GM21381 (cell line): ENCODE results near the gene GPALPP1.
"Not testable (repeated sequence)": the region's sequence is repeated elsewhere in the genome, so short reads cannot be mapped to it uniquely, and the experiment has no call there.

Experiments
- ATAC-seq: cut with Tn5 transposase; IDR thresholded peaks from one replicate; pipeline ENCODE4 v1.9.1; 2021; ENCODE audit warnings: mild to moderate bottlenecking, moderate library complexity; ENCODE audit not compliant: unreplicated experiment

Gene GPALPP1

GRCh38 chr13:45004096-45004495 is 14.8 kb downstream of the GPALPP1 start:
- no peak for ATAC-seq

GRCh38 chr13:45007225-45007624 is 17.9 kb downstream of the GPALPP1 start:
- no peak for ATAC-seq

GRCh38 chr13:45007823-45008222 is 18.5 kb downstream of the GPALPP1 start:
- ATAC-seq, result no peak

GRCh38 chr13:45011198-45011597 is 21.9 kb downstream of the GPALPP1 start:
- ATAC-seq, result no peak

GRCh38 chr13:45015300-45015699 is 26.0 kb downstream of the GPALPP1 start:
- ATAC-seq, result no peak

GRCh38 chr13:45016792-45017425 is 27.6 kb downstream of the GPALPP1 start:
- ATAC-seq, result no peak

GRCh38 chr13:45019981-45020380 is 30.6 kb downstream of the GPALPP1 start:
- not testable (repeated sequence) for ATAC-seq

- ATAC-seq, result no peak
These were observed 31.9 kb downstream of the GPALPP1 start for GRCh38 chr13:45021250-45021649.

GRCh38 chr13:45024847-45025246 is 35.5 kb downstream of the GPALPP1 start:
- ATAC-seq, result no peak

- ATAC-seq, result no peak
These were observed 45.0 kb downstream of the GPALPP1 start for GRCh38 chr13:45034342-45034741.

GRCh38 chr13:45036206-45036605 is 46.9 kb downstream of the GPALPP1 start:
- no peak for ATAC-seq

- no peak for ATAC-seq
These were observed 50.8 kb downstream of the GPALPP1 start for GRCh38 chr13:45040173-45040572.

- ATAC-seq, result no peak
These were observed 51.3 kb downstream of the GPALPP1 start for GRCh38 chr13:45040622-45041021.

- ATAC-seq, result no peak
These were observed 53.2 kb downstream of the GPALPP1 start for GRCh38 chr13:45042539-45042938.

GRCh38 chr13:45046445-45046844 is 57.1 kb downstream of the GPALPP1 start:
- ATAC-seq, result no peak

GRCh38 chr13:45047394-45048310 is 58.3 kb downstream of the GPALPP1 start:
- no peak for ATAC-seq

- no peak for ATAC-seq
These were observed 59.6 kb downstream of the GPALPP1 start for GRCh38 chr13:45048890-45049407.

- no peak for ATAC-seq
These were observed 60.1 kb downstream of the GPALPP1 start for GRCh38 chr13:45049478-45049877.

- ATAC-seq, result no peak
These were observed 62.0 kb downstream of the GPALPP1 start for GRCh38 chr13:45051315-45051714.

- ATAC-seq, result peak; percentile 79
These were observed 66.0 kb downstream of the GPALPP1 start for GRCh38 chr13:45055198-45055901.

- ATAC-seq, result peak; percentile 11
These were observed 66.7 kb downstream of the GPALPP1 start for GRCh38 chr13:45055902-45056648.
